Measurements from ENCODE around the gene LTO1. TPM values are rescaled to one million over a fixed set of nuclear protein-coding genes. Genes with fewer than 3 reads are reported as not detected.

The LTO1 gene
- total RNA-seq, 3 donors from 2014 or later (not counting 1 experiment from before 2014, with no cell fraction given): 23.2 to 33.5 (median 25.3) TPM

DNA sequence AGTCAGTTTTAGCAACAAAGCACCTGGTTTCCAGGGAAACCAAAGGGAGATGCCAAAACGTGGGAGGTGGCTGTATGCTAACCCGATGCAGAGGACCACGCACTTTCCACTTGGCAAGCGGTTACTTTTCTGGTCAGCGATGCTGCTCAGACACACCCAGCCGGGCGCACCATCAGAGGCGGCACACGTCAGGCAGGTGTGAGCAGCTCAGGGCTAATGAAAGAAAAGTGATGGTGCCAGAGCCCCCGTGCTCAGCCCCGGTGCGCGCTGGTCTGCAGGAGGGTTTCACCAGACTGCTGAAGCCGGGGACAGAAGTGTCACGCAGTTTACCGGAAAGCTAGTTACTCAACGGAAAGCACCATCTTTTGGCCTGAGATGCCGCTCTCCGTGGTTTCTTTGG is 5.7 kb downstream of the LTO1 start:
- ATAC-seq (no peak), DNase-seq (no peak)
- peaks cover 16% of the 10 kb centered on the region for H3K36me3 ChIP-seq (ENCODE audit: control insufficient read depth, insufficient read depth, low read length)
- H3K9me3 Mint-ChIP-seq: no peaks in the 10 kb centered on the region
- WGBS (ENCODE audit: insufficient coverage): 93% methylated on average over 19 of the region's 19 CpGs
- no peak overlapping the region for H3K4me3 ChIP-seq (ENCODE audit: low read length)
- no peak overlapping the region for H3K27ac ChIP-seq (ENCODE audit: low read length)
- peaks cover 10% of the 10 kb centered on the region for H3K4me1 ChIP-seq (ENCODE audit: control insufficient read depth, insufficient read depth, low read length)
- intact Hi-C loops (cut with micrococcal nuclease): no loop called here
- H3K27ac Mint-ChIP-seq: no peak overlapping the region
- TF ChIP-seq, protein P1, sequence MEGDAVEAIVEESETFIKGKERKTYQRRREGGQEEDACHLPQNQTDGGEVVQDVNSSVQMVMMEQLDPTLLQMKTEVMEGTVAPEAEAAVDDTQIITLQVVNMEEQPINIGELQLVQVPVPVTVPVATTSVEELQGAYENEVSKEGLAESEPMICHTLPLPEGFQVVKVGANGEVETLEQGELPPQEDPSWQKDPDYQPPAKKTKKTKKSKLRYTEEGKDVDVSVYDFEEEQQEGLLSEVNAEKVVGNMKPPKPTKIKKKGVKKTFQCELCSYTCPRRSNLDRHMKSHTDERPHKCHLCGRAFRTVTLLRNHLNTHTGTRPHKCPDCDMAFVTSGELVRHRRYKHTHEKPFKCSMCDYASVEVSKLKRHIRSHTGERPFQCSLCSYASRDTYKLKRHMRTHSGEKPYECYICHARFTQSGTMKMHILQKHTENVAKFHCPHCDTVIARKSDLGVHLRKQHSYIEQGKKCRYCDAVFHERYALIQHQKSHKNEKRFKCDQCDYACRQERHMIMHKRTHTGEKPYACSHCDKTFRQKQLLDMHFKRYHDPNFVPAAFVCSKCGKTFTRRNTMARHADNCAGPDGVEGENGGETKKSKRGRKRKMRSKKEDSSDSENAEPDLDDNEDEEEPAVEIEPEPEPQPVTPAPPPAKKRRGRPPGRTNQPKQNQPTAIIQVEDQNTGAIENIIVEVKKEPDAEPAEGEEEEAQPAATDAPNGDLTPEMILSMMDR (IDR thresholded peaks at IDR 0.05): no peak
- no peaks in the 10 kb centered on the region for H3K9me3 ChIP-seq (ENCODE audit: control insufficient read depth, insufficient read depth, low read length)
- no peaks in the 10 kb centered on the region for H3K36me3 Mint-ChIP-seq
- no peaks in the 10 kb centered on the region for H3K27me3 Mint-ChIP-seq (ENCODE audit: low read depth in 2 of 2)
- H3K27me3 ChIP-seq (ENCODE audit: control insufficient read depth, insufficient read depth, low read length): no peaks in the 10 kb centered on the region
- H3K4me1 Mint-ChIP-seq: peaks cover 23 to 35% of the 10 kb centered on the region in 2 donors
- H3K4me3 Mint-ChIP-seq: no peak overlapping the region

DNA sequence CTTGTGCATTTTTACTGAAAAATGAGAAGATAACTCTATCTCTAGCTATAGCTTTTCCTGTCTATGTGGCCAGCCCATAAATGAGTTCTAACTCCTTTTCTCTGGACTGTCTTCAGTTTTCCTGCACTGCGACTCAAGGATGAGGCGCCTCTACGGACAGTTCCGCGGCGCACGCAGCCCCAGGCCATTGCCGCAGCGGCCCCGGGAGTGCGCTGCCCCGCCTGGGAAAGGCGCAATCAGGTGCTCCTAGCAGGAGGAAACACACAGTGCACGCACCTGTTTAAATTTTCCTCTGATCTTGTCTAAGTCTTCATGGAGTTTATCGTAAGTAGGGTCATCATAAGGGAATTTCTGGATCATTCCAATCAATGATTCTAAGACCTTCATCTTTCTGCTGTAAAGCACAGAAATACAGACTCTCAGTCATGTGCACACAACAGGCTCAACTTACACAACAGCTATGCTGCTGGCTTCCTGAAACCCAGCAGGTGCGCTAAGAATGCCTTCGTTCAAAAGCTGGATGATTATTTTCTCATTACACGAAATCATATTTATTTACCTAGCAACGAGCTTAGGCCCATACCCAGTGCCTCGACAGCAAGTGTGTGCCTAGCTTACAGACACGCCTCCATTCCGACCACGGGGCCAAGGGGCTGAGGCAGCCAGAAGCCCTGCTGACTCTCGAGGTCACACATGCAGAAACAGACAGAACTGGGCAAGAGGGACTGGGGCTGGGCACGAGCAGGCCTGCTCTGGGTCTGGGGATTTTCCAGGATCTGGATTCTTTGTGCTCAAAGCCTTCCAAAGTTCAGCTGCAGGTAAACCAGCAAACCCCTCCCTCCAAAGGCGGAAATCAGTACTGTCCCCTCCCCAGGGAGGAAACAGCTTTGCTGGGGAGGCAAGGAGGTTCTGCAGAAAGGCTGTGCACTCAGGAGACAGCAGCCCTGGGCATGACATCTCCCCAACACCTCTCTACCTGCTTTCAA is 7.2 kb downstream of the LTO1 start:
- WGBS (ENCODE audit: insufficient coverage): 93% methylated on average over 26 of the region's 26 CpGs
- intact Hi-C loops (cut with micrococcal nuclease): no loop called here
- TF ChIP-seq, protein P1 (IDR thresholded peaks at IDR 0.05): no peak
- peaks cover 23% of the 10 kb centered on the region for H3K36me3 ChIP-seq (ENCODE audit: control insufficient read depth, insufficient read depth, low read length)
- H3K27me3 ChIP-seq (ENCODE audit: control insufficient read depth, insufficient read depth, low read length): no peaks in the 10 kb centered on the region
- H3K27ac Mint-ChIP-seq: no peak overlapping the region
- H3K27ac ChIP-seq (ENCODE audit: low read length): no peak overlapping the region
- no peaks in the 10 kb centered on the region for H3K36me3 Mint-ChIP-seq
- no peak overlapping the region for H3K4me3 Mint-ChIP-seq
- H3K4me3 ChIP-seq (ENCODE audit: low read length): no peak overlapping the region
- no peaks in the 10 kb centered on the region for H3K4me1 ChIP-seq (ENCODE audit: control insufficient read depth, insufficient read depth, low read length)
- DNase-seq: no peak
- H3K27me3 Mint-ChIP-seq (ENCODE audit: low read depth in 2 of 2): no peaks in the 10 kb centered on the region
- H3K9me3 ChIP-seq (ENCODE audit: control insufficient read depth, insufficient read depth, low read length): no peaks in the 10 kb centered on the region
- H3K9me3 Mint-ChIP-seq: no peaks in the 10 kb centered on the region
- ATAC-seq: no peak
- peaks cover 7 to 22% of the 10 kb centered on the region in 2 donors for H3K4me1 Mint-ChIP-seq

DNA sequence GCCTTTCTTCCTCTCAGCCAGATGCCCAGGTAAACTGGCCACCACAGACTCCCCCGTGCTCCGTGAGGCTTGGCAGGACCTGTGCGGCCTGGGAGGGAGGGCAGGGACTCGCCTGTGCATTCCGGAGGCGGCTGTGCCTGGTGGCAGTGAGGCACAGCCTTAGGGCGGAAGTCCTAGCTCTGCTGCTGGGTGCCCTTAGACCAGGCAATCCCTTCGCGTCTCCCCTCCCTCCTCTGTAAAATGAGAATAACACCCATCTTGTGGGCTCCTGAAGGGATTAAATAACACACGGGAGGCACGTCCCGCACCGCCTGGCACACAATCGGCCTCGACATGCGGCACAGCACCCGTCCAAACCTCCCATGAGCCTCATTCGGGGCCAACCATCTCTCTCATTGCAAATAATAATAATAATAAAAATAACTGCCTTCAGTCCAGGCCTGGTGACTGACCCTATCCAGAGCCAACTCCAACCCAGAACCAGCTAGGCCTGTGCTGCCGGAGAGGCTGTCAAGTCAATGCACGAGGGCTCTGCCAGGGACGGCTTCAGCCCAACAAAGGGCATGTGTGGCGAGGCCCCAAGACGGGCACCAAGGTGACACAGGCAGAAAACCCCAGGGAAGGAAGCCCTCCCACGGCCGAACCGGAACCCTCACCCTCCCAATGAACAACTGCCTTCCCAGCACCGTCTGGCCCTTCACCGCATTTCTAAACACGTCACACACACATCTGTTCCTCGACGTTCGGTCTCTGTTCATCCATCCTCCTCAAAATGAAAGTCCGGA is 8.2 kb downstream of the LTO1 start:
- H3K9me3 ChIP-seq (ENCODE audit: control insufficient read depth, insufficient read depth, low read length): no peaks in the 10 kb centered on the region
- H3K4me3 ChIP-seq (ENCODE audit: low read length): no peak overlapping the region
- Mint-ChIP-seq H3K4me1 (peaks cover 6 to 12% of the 10 kb centered on the region in 2 donors), H3K4me3 (no peak overlapping the region), H3K27me3 (ENCODE audit: low read depth in 2 of 2) (no peaks in the 10 kb centered on the region), H3K9me3 (no peaks in the 10 kb centered on the region), H3K27ac (no peak overlapping the region), H3K36me3 (no peaks in the 10 kb centered on the region)
- H3K27ac ChIP-seq (ENCODE audit: low read length): no peak overlapping the region
- ATAC-seq: no peak
- no peaks in the 10 kb centered on the region for H3K4me1 ChIP-seq (ENCODE audit: control insufficient read depth, insufficient read depth, low read length)
- intact Hi-C loops (cut with micrococcal nuclease): no loop called here
- peaks cover 23% of the 10 kb centered on the region for H3K36me3 ChIP-seq (ENCODE audit: control insufficient read depth, insufficient read depth, low read length)
- 96% methylated on average over 31 of the region's 33 CpGs for WGBS (ENCODE audit: insufficient coverage)
- no peaks in the 10 kb centered on the region for H3K27me3 ChIP-seq (ENCODE audit: control insufficient read depth, insufficient read depth, low read length)
- TF ChIP-seq, protein P1 (IDR thresholded peaks at IDR 0.05): no peak
- no peak for DNase-seq

All from natural killer cell (primary cell).